GM18951 (cell line): ENCODE results near the gene PSMD4.

Experiments
- POLR2A ChIP-seq: IDR thresholded peaks from 4 replicates; pipeline ENCODE4 v1.6.1; 2011; ENCODE audit warnings: mild to moderate bottlenecking; ENCODE audit not compliant: insufficient read length, insufficient read depth; ENCODE audit errors: extremely low read depth
- in situ Hi-C: fragments of 300-500 bp; cut with MboI; formaldehyde crosslinking; loops from one replicate; pipeline ENCODE4 v1.12.0; 2022; ENCODE audit warnings: low sequenced_read_pairs, mixed read lengths, inconsistent platforms; ENCODE audit not compliant: unreplicated experiment

Gene PSMD4

DNA sequence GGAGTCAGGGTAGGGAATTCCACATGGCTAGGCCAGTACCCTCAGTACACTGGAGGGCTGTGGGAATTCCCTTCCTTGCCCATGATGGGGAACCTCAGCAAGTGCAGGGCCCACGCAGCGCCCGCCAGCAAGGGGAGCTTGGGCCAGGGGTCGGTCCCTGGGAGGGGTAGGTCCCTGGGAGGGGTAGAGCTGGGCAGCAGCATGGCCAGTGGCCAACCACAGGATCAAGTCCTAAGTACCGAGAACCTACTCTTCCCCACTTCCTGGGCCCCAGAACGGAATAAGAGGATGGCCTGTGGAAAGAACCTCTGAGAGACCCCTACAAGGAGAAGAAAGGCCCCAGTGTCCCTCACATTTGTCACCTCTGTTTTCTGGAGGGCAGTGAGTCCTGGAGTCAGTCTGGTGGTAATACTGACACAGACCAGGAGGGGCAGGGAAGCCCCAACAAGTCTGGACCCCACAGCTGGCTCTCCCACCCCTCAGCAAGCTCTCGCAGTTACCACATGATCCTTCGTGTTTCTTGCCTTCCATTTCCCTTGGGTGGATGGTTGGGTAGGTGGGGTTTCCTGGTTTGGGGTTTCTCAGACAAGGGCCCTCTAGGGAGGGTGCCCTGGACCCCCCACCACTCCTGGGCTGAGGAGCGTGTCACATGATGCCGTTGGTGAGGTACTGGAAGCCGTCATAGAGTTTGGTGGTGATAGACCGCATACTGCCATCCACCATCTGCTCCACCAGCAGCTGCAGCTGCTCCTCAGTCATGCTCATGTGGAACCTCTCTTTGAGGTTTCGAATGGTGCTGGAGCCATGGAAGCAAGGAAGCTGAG lies 37.9 kb downstream of the PSMD4 start:
- TF ChIP-seq POLR2A: peak; percentile 13
- in situ Hi-C loops: no loop called here

DNA sequence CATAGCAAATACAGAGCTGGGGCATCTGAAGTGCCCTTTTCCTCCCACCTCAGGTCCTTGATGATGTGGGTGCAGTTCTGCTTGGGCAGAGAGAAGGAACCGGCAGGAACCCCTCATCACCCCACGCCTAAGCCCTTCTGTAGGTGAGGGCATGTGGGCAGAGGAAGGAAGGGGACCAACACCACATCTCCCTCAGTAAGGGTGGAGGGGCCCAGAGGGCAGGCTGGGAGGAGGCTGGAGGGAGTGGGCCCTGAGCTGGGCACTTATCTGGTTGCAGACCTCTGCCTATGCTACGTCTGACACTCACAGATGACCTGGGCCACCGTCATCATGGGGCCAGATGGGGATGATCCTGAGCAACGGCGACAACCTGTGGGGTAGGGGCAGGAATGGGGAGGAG lies 38.6 kb downstream of the PSMD4 start:
- in situ Hi-C loops: no loop called here
- TF ChIP-seq POLR2A: no peak

DNA sequence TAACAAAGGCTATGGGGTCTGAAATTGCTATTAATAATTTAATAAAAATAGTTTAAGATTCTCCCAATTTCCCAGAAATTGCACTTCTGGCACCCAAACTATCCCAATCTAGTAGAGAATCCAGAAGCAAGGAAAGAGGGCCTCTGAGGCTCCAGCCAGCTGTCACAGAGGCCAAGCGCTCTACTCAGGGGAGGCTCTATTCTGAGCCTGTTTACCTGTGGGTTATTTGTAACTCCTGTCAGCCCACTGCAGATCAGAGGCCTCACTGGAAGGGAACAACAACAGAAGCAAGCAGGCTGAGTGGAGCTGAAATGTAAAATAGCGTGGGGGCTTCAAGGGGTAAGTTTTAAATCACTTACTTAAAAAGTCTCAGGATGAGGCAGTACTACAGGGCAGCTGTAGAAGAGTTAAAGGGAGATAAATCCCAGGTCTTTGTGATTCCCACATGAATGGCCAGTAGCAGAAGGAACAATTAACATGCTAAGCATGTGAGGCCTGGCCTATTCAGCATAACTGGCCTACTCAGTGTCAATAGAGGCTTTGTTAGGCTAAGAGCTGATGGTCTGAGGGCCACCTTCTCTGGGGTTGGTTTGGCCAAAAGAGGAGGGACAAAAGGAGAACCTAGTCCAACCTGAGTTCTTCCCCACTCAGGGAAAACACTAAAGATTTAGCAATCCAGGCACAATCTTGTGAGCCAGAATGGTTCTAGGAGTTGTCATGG lies 40.4 kb downstream of the PSMD4 start:
- in situ Hi-C loops: no loop called here
- TF ChIP-seq POLR2A: no peak

DNA sequence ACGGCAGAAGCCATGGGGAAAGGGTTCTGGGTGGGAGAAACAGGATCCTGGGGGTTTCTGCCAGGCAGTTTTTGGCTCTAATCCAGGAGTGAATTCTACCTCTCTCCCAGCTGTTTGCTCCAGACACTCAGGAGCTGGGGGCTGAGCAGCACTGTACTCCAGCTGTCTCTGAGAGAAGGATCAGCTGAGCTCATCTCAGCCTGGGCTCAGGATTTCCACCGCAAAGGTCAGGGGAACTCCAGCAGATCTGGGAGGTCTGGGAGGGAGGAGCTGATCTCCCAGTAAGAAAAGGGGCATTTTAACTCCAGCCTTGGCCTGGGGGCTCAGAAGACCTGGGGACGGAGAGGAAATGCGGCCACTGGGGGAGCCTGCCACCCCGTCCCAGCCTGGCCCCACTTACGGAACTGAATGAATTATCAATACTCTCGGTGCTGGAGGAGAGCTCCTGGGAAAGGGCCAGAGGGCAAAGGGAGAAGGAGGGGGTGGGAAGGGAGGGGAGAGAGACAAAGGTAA lies 55.3 kb downstream of the PSMD4 start:
- in situ Hi-C loops: no loop called here
- TF ChIP-seq POLR2A: no peak

DNA sequence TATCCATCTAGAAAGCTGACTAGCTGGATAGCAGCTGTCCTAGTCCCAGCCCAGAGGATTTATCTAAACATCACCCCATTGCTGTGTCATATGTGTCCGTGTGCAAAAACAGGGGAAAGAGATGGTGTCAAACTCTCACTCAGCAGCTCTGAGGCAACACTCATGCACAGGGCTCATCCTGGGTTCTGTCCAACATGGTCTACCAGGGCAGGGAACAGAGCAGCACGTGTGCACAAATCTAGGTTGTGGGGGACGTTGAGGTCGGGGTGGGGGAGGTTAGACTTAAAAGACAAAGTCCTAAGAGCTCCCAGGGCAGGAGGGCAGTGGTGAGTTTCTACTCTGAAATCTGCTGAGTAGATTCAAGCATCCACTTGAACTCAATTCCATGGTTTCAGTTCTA lies 56.5 kb downstream of the PSMD4 start:
- no peak for TF ChIP-seq POLR2A
- in situ Hi-C loops: no loop called here

DNA sequence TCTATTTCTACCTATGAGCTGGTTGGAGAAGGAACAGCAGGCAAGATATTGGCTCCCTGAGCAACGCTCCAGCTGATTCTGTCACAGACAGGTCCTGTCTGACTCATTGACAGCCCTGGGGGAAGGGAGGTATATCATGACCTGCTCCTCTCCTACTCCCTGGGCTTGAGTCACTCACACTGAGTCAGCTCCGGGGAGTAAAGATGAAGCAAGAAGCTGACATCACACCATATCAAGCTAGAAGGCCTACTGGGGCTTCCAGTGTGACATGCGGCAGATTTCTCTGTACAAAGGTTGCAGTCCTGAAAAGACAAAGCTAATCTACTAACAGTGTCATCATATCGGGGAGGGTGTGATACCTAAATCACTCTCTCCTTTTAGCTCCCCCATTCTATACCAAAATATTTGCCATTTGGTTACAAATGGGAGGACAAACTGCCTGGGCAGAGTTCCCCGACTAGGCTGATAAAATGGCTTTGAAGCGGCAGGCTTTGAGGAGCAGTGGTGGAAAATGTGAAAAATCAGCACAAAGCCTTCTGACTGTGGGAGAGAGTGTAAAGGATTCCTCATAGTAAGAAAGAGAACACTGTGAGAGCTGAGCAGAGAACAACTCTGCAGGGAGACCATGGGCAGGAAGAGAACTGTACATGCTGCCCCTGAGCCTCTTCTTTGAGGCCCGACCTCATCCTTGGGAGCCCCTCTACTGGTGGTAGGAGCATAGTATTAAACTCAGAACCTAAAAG lies 57.2 kb downstream of the PSMD4 start:
- in situ Hi-C loops: no loop called here
- no peak for TF ChIP-seq POLR2A

DNA sequence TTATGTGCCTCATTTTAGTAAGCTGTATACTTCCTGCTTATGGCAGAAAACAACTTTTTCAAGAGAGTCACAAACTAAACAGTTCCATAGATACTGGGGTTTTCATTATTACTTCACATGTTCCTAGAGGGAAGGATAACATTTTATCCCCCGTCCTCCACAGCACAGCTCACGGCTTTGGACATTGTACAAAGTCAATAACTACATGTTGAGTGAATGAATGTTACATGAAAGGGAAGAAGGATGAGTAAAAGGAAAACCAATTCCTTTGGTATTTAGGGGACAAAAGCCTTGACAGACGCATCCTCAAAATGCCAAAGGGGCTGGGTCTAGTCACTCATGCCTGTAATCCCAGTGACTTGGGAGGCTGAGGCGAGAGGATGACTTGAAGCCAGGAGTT lies 57.9 kb downstream of the PSMD4 start:
- in situ Hi-C loops: no loop called here
- TF ChIP-seq POLR2A: no peak

DNA sequence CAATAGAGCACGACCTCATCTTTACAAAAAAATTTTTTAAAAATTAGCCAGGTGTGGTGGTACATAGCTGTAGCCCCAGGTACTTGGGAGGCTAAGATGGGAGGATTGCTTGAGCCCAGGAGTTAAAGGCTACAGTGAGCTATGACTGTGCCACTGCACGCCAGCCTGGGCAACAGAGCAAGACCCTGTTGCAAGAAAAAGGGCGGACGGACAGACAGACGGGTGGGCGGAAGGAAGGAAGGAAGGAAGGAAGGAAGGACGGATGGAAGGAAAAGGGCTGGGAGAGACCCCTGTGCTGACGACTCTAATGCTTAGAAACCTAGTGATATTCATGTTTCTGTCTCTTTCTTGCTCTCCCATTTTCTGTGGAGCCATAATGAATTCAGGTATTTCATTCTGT lies 58.3 kb downstream of the PSMD4 start:
- in situ Hi-C loops: no loop called here
- TF ChIP-seq POLR2A: no peak

DNA sequence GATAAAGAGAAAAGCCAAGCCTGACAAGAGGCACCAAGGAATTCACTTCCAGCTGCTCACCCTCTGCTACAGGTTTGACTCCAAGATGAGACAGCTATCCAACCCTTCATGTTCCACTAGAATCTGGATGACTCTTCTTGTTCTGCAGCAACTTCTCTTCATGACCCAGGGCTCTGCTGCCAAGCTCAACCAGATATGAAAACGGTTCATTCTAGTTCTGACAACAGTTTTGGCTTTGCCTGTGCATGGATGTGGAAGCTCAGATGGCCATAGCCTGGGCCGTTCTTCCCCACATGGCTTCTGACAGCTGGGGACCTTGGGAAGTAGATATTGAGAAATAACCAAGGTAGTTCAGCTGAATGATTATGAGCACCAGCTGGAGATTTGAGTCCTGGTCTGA lies 59.0 kb downstream of the PSMD4 start:
- in situ Hi-C loops: no loop called here
- no peak for TF ChIP-seq POLR2A

DNA sequence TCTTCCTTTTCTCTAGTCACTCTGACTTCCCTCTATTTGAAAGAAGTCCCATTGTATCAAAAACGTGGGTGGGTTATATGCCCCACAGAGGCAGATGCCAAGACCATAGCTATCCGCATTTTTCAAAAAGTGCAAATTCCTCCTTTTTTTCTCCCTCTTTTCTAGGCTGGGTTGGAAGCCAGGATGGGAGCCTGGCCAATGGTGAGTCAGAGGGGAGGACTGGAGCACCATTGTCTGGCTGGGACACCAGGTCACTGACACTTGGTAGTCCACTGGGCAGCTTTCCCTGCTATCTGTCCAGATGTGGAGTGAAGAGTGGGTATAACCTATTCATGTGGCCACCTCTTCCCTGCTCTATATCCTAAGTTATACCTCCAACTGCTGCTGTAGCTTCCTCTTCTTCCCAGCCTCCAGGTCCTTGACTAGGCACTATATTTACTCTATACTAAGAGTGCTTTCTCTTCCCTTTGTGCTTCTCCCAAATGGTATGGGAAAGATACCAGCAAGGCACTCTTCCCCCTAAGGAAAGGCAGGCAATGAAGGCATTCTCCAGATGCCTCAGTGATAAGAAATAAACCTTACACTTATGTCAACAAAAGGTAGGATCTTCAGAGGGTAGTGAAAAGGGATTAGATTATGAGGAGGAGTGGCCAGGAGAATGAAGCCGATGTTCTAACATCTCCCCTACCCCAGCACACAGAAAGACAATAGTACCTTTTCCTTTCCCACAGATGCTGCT lies 59.8 kb downstream of the PSMD4 start:
- TF ChIP-seq POLR2A: no peak
- in situ Hi-C loops: no loop called here

DNA sequence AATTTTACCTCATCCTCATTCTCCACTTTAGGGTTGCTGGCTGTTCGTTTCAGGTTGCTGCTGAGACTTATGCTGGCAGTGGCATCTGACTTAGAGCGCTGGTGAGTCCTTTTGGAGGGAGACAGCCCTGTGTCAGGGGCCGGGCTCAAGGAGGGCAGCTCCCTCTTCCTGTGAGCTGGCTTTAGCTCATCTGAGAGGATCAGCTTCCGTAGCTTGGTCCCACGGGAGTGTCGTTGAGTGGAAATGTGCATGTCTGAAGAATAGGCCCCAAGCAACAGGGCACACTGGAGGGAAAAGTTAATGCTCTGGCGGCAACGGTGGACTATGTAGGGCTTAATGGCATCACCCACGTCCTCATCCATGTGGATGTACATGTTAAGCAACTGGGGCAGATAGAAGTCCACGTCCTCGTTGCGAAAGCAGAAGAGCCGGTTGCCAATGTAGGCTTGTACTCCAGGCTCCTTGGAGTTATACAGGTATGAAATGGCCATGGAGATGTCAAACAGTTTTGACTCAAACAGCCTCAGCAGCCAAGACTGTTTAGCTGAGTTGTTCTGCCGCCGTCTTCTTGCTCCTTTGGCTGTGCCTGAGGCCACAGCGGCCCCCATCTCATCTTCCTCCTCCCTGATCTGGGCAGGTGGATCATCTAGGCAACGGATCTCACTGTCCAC lies 61.2 kb downstream of the PSMD4 start:
- in situ Hi-C loops: no loop called here
- TF ChIP-seq POLR2A: no peak
